K562 (cell line): ENCODE data around the gene TMPRSS9. TPM values are rescaled to one million over a fixed set of nuclear protein-coding genes. Genes with fewer than 3 reads are reported as not detected.

ENCODE experiments used
- CC2D1A ChIP-seq: fragments of 450-650 bp; IDR thresholded peaks from 2 replicates; pipeline ENCODE4 v1.6.1; 2017; ENCODE audit warnings: mild to moderate bottlenecking
- CHAMP1 ChIP-seq: fragments of 450-650 bp; IDR thresholded peaks from 2 replicates; pipeline ENCODE4 v1.6.1; 2016; ENCODE audit warnings: mild to moderate bottlenecking
- POLR2AphosphoS2 ChIP-seq: IDR thresholded peaks from 2 replicates; pipeline ENCODE4 v1.6.1; 2012; ENCODE audit warnings: low read length, improper control_type of control experiment
- POLR2G ChIP-seq: fragments of 200-400 bp; formaldehyde crosslinking; IDR thresholded peaks from 2 replicates; pipeline ENCODE4 v1.6.1; 2017; ENCODE audit warnings: low read depth, mild to moderate bottlenecking, antibody characterized with exemption, low read length, moderate library complexity
- TAL1 ChIP-seq: fragments of 450-650 bp; IDR thresholded peaks from 2 replicates; pipeline ENCODE4 v1.6.1; 2016; ENCODE audit warnings: mild to moderate bottlenecking
- polyA plus RNA-seq, 8 experiments: library from polyadenylated mRNA; depleted of rRNA in 4 of 8; stranded (reverse) in 5 of 8; unstranded in 3 of 8; fragments of >200 nt; fragmentation: Nextera tagmentation in 2 of 8; fragmentation: Illumina TruSeq in 1 of 8; extraction: Ambion mirVana in 2 of 8; extraction: Trizol in 1 of 8; gene quantifications; 2 replicates each; pipeline versions ENCODE4 v1.2.1 to v1.2.3, GENCODE V29; 2011 to 2014; ENCODE audit warnings: inconsistent platforms in 1 of 8, missing spikeins in 1 of 8
- total RNA-seq, 7 experiments: library from RNA; depleted of rRNA in 6 of 7; stranded (reverse); fragments of >200 nt in 6 of 7; fragmentation: Illumina TruSeq in 2 of 7; extraction: Trizol in 2 of 7; gene quantifications; 2 replicates each; pipeline versions ENCODE4 v1.2.1 to v1.2.3, GENCODE V29; 2011 to 2021; ENCODE audit warnings: low replicate concordance in 1 of 7
- TF ChIP-seq, protein P1 (sequence below): sonication (generic); formaldehyde crosslinking; IDR thresholded peaks from 2 replicates; pipeline ENCODE4 v1.8.0; 2023; ENCODE audit warnings: mild to moderate bottlenecking, missing genetic modification reagents
- TF ChIP-seq, protein P2 (sequence below): sonication (generic); formaldehyde crosslinking; IDR thresholded peaks from 2 replicates; pipeline ENCODE4 v1.8.0; 2022; ENCODE audit warnings: mild to moderate bottlenecking, missing genetic modification reagents

The TMPRSS9 gene
- total and polyA plus RNA-seq, 9 of the 15 experiments (the other 6 are each of a cell fraction or from before 2014, with no cell fraction given): 0.01 to 0.03 TPM; not detected in 7

DNA sequence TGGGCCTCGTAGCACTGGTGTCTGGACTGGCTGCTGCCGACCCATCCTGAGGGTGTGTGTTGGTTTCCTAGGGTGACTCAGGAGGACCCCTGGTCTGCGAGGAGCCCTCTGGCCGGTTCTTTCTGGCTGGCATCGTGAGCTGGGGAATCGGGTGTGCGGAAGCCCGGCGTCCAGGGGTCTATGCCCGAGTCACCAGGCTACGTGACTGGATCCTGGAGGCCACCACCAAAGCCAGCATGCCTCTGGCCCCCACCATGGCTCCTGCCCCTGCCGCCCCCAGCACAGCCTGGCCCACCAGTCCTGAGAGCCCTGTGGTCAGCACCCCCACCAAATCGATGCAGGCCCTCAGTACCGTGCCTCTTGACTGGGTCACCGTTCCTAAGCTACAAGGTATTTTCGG, 53.6 kb downstream of the TMPRSS9 start (continued):
- TF ChIP-seq, protein P1, sequence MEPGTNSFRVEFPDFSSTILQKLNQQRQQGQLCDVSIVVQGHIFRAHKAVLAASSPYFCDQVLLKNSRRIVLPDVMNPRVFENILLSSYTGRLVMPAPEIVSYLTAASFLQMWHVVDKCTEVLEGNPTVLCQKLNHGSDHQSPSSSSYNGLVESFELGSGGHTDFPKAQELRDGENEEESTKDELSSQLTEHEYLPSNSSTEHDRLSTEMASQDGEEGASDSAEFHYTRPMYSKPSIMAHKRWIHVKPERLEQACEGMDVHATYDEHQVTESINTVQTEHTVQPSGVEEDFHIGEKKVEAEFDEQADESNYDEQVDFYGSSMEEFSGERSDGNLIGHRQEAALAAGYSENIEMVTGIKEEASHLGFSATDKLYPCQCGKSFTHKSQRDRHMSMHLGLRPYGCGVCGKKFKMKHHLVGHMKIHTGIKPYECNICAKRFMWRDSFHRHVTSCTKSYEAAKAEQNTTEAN (CRISPR knock-in tag): no peak
- TF ChIP-seq POLR2AphosphoS2: 0 out of 2 replicates have a peak, but pooled peaks have one; percentile 73
- no peak for TF ChIP-seq CHAMP1
- TF ChIP-seq TAL1: no peak
- TF ChIP-seq CC2D1A: no peak
- TF ChIP-seq, protein P2, sequence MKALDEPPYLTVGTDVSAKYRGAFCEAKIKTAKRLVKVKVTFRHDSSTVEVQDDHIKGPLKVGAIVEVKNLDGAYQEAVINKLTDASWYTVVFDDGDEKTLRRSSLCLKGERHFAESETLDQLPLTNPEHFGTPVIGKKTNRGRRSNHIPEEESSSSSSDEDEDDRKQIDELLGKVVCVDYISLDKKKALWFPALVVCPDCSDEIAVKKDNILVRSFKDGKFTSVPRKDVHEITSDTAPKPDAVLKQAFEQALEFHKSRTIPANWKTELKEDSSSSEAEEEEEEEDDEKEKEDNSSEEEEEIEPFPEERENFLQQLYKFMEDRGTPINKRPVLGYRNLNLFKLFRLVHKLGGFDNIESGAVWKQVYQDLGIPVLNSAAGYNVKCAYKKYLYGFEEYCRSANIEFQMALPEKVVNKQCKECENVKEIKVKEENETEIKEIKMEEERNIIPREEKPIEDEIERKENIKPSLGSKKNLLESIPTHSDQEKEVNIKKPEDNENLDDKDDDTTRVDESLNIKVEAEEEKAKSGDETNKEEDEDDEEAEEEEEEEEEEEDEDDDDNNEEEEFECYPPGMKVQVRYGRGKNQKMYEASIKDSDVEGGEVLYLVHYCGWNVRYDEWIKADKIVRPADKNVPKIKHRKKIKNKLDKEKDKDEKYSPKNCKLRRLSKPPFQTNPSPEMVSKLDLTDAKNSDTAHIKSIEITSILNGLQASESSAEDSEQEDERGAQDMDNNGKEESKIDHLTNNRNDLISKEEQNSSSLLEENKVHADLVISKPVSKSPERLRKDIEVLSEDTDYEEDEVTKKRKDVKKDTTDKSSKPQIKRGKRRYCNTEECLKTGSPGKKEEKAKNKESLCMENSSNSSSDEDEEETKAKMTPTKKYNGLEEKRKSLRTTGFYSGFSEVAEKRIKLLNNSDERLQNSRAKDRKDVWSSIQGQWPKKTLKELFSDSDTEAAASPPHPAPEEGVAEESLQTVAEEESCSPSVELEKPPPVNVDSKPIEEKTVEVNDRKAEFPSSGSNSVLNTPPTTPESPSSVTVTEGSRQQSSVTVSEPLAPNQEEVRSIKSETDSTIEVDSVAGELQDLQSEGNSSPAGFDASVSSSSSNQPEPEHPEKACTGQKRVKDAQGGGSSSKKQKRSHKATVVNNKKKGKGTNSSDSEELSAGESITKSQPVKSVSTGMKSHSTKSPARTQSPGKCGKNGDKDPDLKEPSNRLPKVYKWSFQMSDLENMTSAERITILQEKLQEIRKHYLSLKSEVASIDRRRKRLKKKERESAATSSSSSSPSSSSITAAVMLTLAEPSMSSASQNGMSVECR (CRISPR knock-in tag): no peak
- peak; percentile 77 for TF ChIP-seq POLR2G
